ENCODE results near the gene GJC2. TPM values are rescaled to one million over a fixed set of nuclear protein-coding genes. Genes with fewer than 3 reads are reported as not detected.
A peak's percentile ranks its signal among the peaks of the same experiment; 100 is the strongest.

The GJC2 gene
- total RNA-seq, 2 experiments from 2014 or later, result 0.41 to 0.57 TPM

DNA sequence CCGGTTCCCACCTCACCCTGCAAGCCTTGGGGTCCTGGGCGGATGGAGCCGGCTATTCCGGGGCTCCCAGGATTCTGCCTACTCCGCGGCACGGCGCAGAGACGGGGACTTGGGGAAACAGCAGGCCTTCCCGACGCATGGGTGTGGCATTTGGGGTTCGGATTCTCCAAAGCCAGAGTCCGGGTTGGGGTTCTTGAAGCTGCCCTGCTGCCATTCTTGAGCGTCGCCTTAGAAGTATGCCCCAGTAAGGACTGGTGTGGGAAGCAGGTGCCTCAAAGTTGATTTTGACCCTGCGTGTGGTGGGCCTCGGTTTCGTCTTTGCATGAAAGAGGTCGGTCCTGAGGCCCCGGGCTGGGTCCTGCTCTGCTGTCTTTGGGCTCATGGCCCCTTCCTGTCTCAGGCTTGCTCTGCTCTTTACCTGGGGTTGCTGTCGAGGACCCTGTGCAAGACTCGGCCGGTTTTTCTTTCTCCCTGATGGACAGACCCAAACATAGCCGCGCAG, 9.0 kb upstream of the GJC2 start:
- Mint-ChIP-seq H3K36me3 (peaks cover 11% of the 10 kb centered on the region), H3K4me1 (ENCODE audit: low read depth) (peaks cover 27% of the 10 kb centered on the region), H3K9me3 (no peaks in the 10 kb centered on the region), H3K4me3 (peak overlapping the region; percentile 99), H3K27ac (peak overlapping the region; percentile 96), H3K27me3 (no peaks in the 10 kb centered on the region)
- intact Hi-C loops (cut with micrococcal nuclease), result loop anchor here (1.0 to 2.0 kb wide), 7 partner anchors 26 to 352 kb away; partner anchors contain the start of genes ARF1, C1orf35, MRPL55 and TRIM11
- ChIA-PET CTCF (interaction anchor here (1.1 to 2.2 kb wide), 4 partner anchors 10 to 361 kb away, joined by 3 to 13 read pairs (median 8); partner anchors contain the start of gene IBA57), POLR2A (interaction anchor here (1.0 to 3.7 kb wide), 6 partner anchors 25 to 59 kb away, joined by 3 to 33 read pairs (median 4); partner anchors contain the start of genes ARF1 and IBA57)
- peak; percentile 32 for DNase-seq

DNA sequence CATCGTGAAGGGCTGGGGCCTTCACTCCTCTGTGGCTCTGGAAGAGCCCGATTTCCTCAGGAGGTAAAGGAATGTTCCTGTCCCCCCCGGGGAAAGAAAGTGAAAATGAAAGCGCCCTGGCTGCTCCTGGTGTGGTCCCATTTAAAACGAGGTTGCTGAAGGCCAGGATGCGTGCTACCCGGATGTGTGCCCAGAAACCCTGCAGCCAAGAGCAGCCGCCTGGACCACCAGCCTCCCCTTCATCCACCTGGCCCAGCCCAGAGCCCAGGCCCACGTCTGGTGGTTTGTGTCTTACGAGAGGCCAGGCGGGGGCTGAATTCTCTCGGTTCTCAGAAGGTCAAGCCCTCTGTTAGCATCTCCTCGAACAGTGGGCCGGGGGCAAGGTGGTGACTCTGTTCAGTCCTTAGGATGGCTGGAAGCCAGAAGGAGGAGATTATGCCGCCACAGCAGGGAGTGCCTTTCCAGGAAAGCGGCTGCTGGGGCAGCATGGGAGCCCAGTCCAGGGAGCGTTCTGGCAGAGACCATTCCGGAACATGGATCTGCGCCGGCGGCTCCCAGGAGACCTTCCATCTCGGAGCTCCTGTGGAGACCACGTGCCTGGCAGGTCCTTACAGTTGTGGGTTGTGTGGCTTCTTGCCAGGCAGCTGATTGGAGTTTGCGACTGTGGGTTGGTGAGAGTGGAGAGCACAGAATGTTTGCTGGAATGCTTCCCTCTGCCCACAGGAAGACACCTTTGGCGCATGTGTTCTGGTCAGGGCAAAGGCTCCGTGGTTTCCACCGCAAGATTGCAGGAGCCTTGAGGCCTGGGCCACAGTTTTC, 8.3 kb upstream of the GJC2 start:
- Mint-ChIP-seq H3K4me1 (ENCODE audit: low read depth) (peaks cover 27% of the 10 kb centered on the region), H3K36me3 (peaks cover 11% of the 10 kb centered on the region), H3K4me3 (peak overlapping the region; percentile 99), H3K27me3 (no peaks in the 10 kb centered on the region), H3K27ac (peak overlapping the region; percentile 96), H3K9me3 (no peaks in the 10 kb centered on the region)
- intact Hi-C loops (cut with micrococcal nuclease), result loop anchor here (2.0 kb wide), 2 partner anchors 265 to 317 kb away; partner anchors contain the start of gene TRIM11
- POLR2A ChIA-PET, result interaction anchor here (0.9 to 3.7 kb wide), 4 partner anchors 24 to 59 kb away, joined by 3 to 33 read pairs (median 4); partner anchors contain the start of genes ARF1 and IBA57
- peak; percentile 47 for DNase-seq
- CTCF ChIA-PET, result interaction anchor here (0.8 to 2.2 kb wide), 3 partner anchors 11 to 25 kb away, joined by 3 to 13 read pairs (median 8); partner anchors contain the start of gene IBA57

DNA sequence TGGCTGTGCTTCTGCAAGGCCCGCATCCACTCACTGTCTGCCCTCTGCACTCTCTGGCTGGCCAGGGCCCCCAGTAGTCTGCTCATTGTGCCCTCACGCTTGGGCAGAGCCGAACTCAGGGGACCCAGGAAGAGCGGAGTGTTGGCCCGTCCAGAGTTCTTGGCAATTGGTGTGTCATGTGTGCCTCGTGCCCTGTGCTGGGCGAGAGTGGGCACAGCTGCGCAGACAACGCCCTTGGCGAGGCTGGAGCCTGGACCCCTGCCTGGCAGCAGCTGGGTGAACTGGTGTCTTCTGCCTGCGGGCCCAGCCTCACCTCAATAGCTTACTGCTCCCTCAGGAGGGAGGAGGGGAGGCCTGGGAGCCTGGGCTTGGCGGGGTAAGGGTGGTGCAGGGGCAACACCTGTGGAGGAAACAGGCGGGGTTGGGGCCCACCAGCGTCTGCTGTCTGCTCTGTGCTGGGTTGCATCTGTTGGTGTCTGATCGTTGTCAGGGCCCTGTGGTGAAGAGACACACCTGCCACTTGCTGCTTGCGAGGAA, 7.5 kb upstream of the GJC2 start:
- no peak for DNase-seq
- Mint-ChIP-seq H3K9me3 (no peaks in the 10 kb centered on the region), H3K36me3 (peaks cover 11% of the 10 kb centered on the region)

DNA sequence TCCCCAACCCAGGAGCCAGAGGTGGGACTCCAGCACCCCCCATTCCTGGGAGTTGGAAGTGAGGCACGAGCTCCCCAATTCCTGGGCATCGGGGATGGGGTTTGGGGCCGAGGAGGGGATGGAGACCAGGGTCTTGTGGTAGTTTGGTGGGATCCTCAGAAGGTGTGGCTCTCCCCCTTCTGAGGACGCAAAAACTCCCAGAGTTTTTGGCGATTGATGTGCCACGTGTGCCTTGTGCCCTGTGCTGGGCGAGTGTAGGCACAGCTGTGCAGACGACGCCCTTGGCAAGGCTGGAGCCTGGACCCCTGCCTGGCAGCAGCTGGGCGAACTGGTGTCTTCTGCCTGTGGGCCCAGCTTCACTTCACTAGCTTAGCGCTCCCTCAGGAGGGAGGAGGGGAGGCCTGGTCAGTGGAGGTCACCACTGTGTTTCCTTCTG, 7.0 kb upstream of the GJC2 start:
- no peaks in the 10 kb centered on the region for H3K27me3 Mint-ChIP-seq
- intact Hi-C loops (cut with micrococcal nuclease), result no loop called here
- ChIA-PET CTCF (interaction anchor here (1.0 to 2.2 kb wide), 3 partner anchors 12 to 143 kb away, joined by 3 to 8 read pairs (median 4); no protein-coding TSS in a partner anchor), POLR2A (interaction anchor here (0.8 kb wide), 1 partner anchor 51 kb away, joined by 3 read pairs; no protein-coding TSS in a partner anchor)
- peak overlapping the region; percentile 99 for H3K4me3 Mint-ChIP-seq
- H3K9me3 Mint-ChIP-seq, result no peaks in the 10 kb centered on the region
- H3K36me3 Mint-ChIP-seq, result peaks cover 11% of the 10 kb centered on the region
- peaks cover 27% of the 10 kb centered on the region for H3K4me1 Mint-ChIP-seq (ENCODE audit: low read depth)
- H3K27ac Mint-ChIP-seq, result no peak overlapping the region
- DNase-seq, result no peak

More for the DNA sequence above, 7.5 kb upstream of the GJC2 start:
- Mint-ChIP-seq H3K4me1 (ENCODE audit: low read depth) (peaks cover 27% of the 10 kb centered on the region), H3K27ac (peak overlapping the region; percentile 96), H3K4me3 (peak overlapping the region; percentile 99), H3K27me3 (no peaks in the 10 kb centered on the region)
- POLR2A ChIA-PET, result interaction anchor here (0.9 kb wide), 1 partner anchor 58 kb away, joined by 3 read pairs; no protein-coding TSS in a partner anchor
- intact Hi-C loops (cut with micrococcal nuclease), result no loop called here
- CTCF ChIA-PET, result interaction anchor here (0.8 to 2.2 kb wide), 2 partner anchors 11 to 23 kb away, joined by 3 to 8 read pairs; no protein-coding TSS in a partner anchor

DNA sequence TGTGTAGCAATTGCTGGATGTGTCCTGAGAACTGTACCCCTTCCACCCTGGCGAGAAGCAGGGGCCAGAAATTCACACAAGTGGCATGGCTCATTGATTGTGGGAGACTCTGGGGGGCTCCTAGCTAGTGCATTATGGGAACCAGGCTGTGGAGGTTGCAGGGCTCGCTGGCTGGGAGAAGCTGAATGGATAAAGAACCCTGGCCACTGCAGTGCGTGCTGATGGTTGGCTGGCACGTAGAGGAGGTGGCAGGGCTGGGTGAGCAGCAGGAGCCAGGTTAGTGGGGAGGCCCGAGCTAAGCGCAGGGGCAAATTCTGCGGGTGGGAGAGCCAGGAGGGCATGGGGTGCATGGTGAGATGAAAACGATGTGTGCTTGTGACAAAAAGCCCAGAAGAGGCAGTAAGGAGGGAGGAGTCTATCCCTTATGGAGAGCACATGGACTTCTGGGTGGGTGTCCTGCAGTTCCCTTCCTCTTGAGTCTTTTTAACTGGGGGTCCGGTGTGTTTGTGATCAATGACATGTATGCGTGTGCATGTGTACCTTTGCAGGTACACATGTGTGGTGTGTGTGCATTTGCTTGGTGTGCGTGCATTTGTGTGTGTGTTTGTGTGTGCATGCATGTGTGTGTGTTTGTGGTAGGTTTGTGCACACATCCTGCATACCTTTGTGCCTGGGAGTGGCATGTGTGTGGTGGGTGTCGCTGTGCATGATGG, 6.1 kb upstream of the GJC2 start:
- Mint-ChIP-seq H3K27me3 (no peaks in the 10 kb centered on the region), H3K36me3 (peaks cover 11% of the 10 kb centered on the region), H3K9me3 (no peaks in the 10 kb centered on the region), H3K4me3 (no peak overlapping the region), H3K27ac (no peak overlapping the region), H3K4me1 (ENCODE audit: low read depth) (peaks cover 27% of the 10 kb centered on the region)
- intact Hi-C loops (cut with micrococcal nuclease), result no loop called here
- POLR2A ChIA-PET, result interaction anchor here (0.8 kb wide), 1 partner anchor 52 kb away, joined by 3 read pairs; no protein-coding TSS in a partner anchor
- no peak for DNase-seq
- CTCF ChIA-PET, result interaction anchor here (0.6 to 2.2 kb wide), 4 partner anchors 13 to 392 kb away, joined by 3 to 8 read pairs (median 4); no protein-coding TSS in a partner anchor

DNA sequence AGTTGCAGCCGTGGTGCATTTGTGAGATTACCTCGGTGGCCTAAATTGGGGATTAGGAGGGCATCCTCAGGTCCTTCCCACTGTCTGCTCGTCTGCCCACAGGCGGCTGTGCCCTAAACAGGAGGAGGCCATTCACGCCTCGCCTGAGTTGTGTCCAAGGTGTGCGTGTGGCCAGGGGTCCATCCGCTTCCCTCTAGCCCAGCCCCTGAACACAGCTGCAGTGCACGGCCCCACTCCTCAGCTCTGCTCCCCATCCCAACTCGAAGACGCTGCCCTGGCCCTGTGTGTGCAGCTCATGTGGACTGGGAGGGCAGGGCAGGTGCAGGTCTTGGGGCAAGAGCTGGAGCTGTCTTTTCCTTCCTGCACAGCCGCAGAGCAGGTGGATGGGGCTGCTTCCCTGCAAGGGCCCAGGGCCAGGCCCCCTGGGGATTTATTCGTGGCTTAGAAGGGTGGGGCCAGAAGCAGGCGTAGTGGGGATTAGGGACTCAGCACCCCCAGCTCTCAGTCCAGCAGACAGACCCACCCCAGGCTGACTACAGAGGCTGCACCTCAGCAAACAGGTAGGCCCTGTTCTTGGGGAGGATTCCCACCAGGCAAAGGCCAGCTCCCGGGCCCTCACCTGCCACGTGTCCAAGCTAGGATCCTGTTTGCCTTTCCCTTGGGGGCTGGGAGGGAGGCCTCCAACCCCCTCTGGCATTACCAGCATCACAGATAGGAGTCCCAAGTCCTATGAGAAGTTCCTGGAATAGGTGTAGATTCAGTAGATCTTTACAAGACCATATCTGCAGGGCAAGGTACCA, 5.3 kb upstream of the GJC2 start:
- ChIA-PET CTCF (no interaction called here), POLR2A (no interaction called here)
- H3K36me3 Mint-ChIP-seq, result peaks cover 11% of the 10 kb centered on the region
- no peaks in the 10 kb centered on the region for H3K27me3 Mint-ChIP-seq
- no peaks in the 10 kb centered on the region for H3K9me3 Mint-ChIP-seq
- DNase-seq, result no peak
- peaks cover 27% of the 10 kb centered on the region for H3K4me1 Mint-ChIP-seq (ENCODE audit: low read depth)
- no peak overlapping the region for H3K4me3 Mint-ChIP-seq
- H3K27ac Mint-ChIP-seq, result no peak overlapping the region
- intact Hi-C loops (cut with micrococcal nuclease), result no loop called here

DNA sequence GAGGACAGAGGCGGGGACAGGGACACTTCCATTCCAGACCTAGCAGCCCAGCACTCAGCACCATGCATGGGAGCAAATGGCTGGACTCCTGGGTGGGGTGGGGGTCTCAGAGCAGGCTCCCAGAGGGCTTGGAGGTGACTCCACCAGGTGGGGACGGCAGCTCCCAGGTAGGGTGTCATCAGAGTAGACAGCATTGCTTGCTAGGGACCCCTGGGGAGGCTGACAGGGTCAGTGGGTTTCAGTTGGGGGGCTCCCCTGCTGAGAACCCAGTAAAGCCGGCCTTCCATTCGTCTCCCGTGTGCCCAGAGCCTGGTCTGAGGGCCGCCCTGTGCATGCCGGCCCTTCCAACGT, 4.8 kb upstream of the GJC2 start:
- ChIA-PET POLR2A (no interaction called here), CTCF (no interaction called here)
- intact Hi-C loops (cut with micrococcal nuclease), result no loop called here

DNA sequence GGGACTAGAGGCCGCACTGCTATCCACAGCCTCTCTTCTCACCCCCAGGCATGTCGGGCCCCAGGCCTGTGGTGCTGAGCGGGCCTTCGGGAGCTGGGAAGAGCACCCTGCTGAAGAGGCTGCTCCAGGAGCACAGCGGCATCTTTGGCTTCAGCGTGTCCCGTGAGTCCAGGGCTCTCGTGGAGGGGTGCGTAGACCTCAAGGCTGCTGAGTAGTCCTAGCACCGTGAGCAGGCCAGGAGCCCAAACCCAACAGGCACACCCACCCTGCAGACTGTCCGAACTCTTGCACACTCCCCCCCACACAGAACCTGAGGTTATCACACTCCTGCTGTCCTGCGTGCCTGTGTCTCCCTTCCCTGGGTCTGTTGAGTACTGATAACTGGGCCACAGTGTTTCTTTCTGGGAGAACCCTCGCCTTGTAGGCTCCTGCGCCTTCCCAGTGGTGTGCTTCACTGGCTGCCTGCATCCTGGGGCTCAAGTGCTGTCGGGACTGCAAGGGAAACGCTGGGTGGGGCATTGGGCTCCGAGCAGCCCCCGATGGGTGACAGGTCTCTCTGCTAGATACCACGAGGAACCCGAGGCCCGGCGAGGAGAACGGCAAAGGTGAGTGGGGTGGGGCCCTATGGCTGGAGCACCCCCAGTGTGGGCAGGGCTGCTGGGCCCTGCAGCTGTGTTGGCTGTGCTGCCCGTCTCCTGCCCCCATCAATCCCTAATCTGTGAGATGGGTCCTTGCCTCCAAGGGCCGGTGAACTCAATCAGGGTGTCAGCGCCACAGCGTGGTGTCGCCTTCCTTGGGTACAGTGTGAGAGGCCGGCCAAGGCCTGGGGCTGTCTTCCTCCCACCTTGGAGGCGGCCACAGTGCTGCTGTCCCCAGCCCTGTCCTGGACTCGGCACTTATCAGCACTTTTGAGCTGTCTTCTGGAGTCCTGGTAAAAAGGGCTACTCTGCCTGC, 4.0 kb upstream of the GJC2 start:
- Mint-ChIP-seq H3K9me3 (no peaks in the 10 kb centered on the region), H3K27me3 (no peaks in the 10 kb centered on the region), H3K4me3 (no peak overlapping the region), H3K27ac (no peak overlapping the region), H3K4me1 (ENCODE audit: low read depth) (peaks cover 27% of the 10 kb centered on the region), H3K36me3 (peaks cover 11% of the 10 kb centered on the region)
- ChIA-PET CTCF (no interaction called here), POLR2A (no interaction called here)
- intact Hi-C loops (cut with micrococcal nuclease), result no loop called here
- no peak for DNase-seq

More for the DNA sequence above, 4.8 kb upstream of the GJC2 start:
- no peaks in the 10 kb centered on the region for H3K27me3 Mint-ChIP-seq
- no peak overlapping the region for H3K4me3 Mint-ChIP-seq
- H3K4me1 Mint-ChIP-seq (ENCODE audit: low read depth), result peaks cover 27% of the 10 kb centered on the region
- no peak overlapping the region for H3K27ac Mint-ChIP-seq
- DNase-seq, result no peak
- H3K36me3 Mint-ChIP-seq, result peaks cover 11% of the 10 kb centered on the region
- H3K9me3 Mint-ChIP-seq, result no peaks in the 10 kb centered on the region

DNA sequence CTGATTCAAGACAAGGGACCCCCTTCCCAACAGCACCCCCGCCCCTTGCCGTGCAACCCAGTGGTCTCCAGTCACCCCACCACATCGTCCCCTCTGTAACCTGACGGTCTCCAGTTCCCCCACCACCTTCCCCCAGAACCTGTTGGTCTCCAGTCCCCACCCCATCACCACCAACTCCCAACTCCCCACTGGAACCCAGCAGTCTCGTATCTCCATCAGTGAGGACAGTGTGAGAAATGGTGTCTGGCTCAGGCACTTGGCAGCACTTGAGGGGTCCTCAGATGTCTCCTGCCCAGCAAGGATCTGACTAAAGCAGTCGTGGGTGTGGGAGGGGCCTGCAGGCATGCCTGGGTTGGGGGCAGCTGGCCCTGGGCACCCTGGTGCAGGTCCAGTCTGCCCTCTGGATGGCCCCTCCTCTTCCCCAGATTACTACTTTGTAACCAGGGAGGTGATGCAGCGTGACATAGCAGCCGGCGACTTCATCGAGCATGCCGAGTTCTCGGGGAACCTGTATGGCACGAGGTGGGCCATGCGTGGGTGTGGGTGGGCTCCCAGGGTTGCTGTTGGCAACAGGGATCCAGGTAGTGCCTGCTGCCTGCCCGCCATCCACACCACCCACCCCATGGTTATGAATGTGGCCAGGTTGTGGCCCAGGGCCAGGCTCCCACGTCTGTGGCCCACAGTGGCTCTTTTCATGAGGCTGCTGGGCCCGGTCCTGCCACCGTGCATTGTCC, 3.1 kb upstream of the GJC2 start:
- CTCF ChIA-PET, result no interaction called here
- POLR2A ChIA-PET, result no interaction called here
- DNase-seq, result no peak
- intact Hi-C loops (cut with micrococcal nuclease), result no loop called here
- Mint-ChIP-seq H3K27me3 (no peaks in the 10 kb centered on the region), H3K36me3 (peaks cover 8% of the 10 kb centered on the region), H3K9me3 (no peaks in the 10 kb centered on the region), H3K4me1 (ENCODE audit: low read depth) (peaks cover 27% of the 10 kb centered on the region), H3K27ac (no peak overlapping the region), H3K4me3 (no peak overlapping the region)

DNA sequence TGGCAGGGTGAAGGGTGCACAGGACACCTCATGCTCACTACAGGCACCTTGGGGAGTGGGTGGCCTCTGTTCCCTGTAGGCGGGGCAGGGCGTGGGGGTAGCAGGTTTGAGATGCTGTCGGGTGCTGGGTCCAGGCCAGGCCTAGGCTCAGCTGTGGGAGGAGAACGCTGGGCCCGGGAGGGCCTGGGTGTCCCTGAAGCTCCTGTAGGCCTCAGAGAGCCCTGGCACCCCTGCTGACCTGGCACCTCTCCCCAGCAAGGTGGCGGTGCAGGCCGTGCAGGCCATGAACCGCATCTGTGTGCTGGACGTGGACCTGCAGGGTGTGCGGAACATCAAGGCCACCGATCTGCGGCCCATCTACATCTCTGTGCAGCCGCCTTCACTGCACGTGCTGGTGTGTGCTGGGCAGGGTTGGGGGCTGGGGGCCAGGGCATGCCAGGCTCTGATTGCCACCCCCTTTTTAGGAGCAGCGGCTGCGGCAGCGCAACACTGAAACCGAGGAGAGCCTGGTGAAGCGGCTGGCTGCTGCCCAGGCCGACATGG, 2.5 kb upstream of the GJC2 start:
- Mint-ChIP-seq H3K4me1 (ENCODE audit: low read depth) (peaks cover 20% of the 10 kb centered on the region), H3K27me3 (no peaks in the 10 kb centered on the region), H3K9me3 (no peaks in the 10 kb centered on the region), H3K4me3 (no peak overlapping the region), H3K27ac (no peak overlapping the region), H3K36me3 (peaks cover 8% of the 10 kb centered on the region)
- intact Hi-C loops (cut with micrococcal nuclease), result no loop called here
- POLR2A ChIA-PET, result no interaction called here
- CTCF ChIA-PET, result no interaction called here
- no peak for DNase-seq

Data from activated CD4-positive, alpha-beta memory T cell treated with anti-CD3 and anti-CD28 coated beads for 36 hours (primary cell).